ENCODE measurements around the gene C4BPA.

- TF ChIP-seq EP300 (IDR thresholded peaks at IDR 0.05; ENCODE audit: borderline replicate concordance in 1 of 2, low read depth in 1 of 2, low read length in 1 of 2) = no peak
- TF ChIP-seq RAD21 (IDR thresholded peaks at IDR 0.05; ENCODE audit: low read length) = no peak
- no peak for TF ChIP-seq POLR2AphosphoS5 (IDR thresholded peaks at IDR 0.05; ENCODE audit: low read depth, low read length)
- no peak for TF ChIP-seq CTCF (IDR thresholded peaks at IDR 0.05)
- no peak for TF ChIP-seq MAX (IDR thresholded peaks at IDR 0.05; ENCODE audit: low read depth)
- no peak for TF ChIP-seq RCOR1 (IDR thresholded peaks at IDR 0.05; ENCODE audit: low read length)
- TF ChIP-seq SIN3A (IDR thresholded peaks at IDR 0.05; ENCODE audit: borderline replicate concordance, low read depth, low read length) = no peak
- no peak for TF ChIP-seq PBX3 (IDR thresholded peaks at IDR 0.05)
These were observed 84.9 kb downstream of the C4BPA start for GRCh38 chr1:207188901-207189300.
